H9 (cell line): ENCODE data around the gene PTPRK. TPM values are rescaled to one million over a fixed set of nuclear protein-coding genes. Genes with fewer than 3 reads are reported as not detected.

Experiments
- DNase-seq: peaks from one replicate; pipeline ENCODE4 v3.0.0-alpha.2; 2017
- H2AFZ ChIP-seq: one replicate; pipeline ENCODE4 v1.6.1; 2013; ENCODE audit warnings: mild to moderate bottlenecking, low read length, control low read depth, moderate library complexity
- H2AK5ac ChIP-seq: 2 replicates; pipeline ENCODE4 v1.6.1; 2013; ENCODE audit warnings: low read length, control low read depth, mixed read lengths; ENCODE audit not compliant: insufficient read length
- H2BK120ac ChIP-seq: one replicate; pipeline ENCODE4 v1.6.1; 2013; ENCODE audit warnings: low read depth, mild to moderate bottlenecking, low read length, control low read depth, inconsistent platforms; ENCODE audit not compliant: poor library complexity, severe bottlenecking
- H2BK12ac ChIP-seq: 2 replicates; pipeline ENCODE4 v1.6.1; 2013; ENCODE audit warnings: low read length, control low read depth, mixed read lengths, low read depth; ENCODE audit not compliant: insufficient read length
- H2BK15ac ChIP-seq: 2 replicates; pipeline ENCODE4 v1.6.1; 2013; ENCODE audit warnings: low read depth, low read length, control low read depth
- H2BK20ac ChIP-seq: one replicate; pipeline ENCODE4 v1.6.1; 2013; ENCODE audit warnings: low read depth, mild to moderate bottlenecking, low read length, control low read depth, inconsistent platforms; ENCODE audit not compliant: poor library complexity, severe bottlenecking
- H2BK5ac ChIP-seq: 2 replicates; pipeline ENCODE4 v1.6.1; 2013; ENCODE audit warnings: low read length, control low read depth, mixed read lengths; ENCODE audit not compliant: insufficient read length
- H3K14ac ChIP-seq: 2 replicates; pipeline ENCODE4 v1.6.1; 2013; ENCODE audit warnings: low read length, control low read depth; ENCODE audit not compliant: insufficient read depth
- H3K18ac ChIP-seq: 2 replicates; pipeline ENCODE4 v1.6.1; 2013; ENCODE audit warnings: low read depth, mild to moderate bottlenecking, mixed read lengths, low read length, control low read depth; ENCODE audit not compliant: insufficient read length
- H3K23ac ChIP-seq: 2 replicates; pipeline ENCODE4 v1.6.1; 2013; ENCODE audit warnings: low read length, control low read depth, mixed read lengths, low read depth; ENCODE audit not compliant: insufficient read length
- H3K23me2 ChIP-seq: 2 replicates; pipeline ENCODE4 v1.6.1; 2013; ENCODE audit warnings: low read depth, mild to moderate bottlenecking, mixed read lengths, low read length, control low read depth; ENCODE audit not compliant: insufficient read length, poor library complexity, severe bottlenecking
- H3K27ac ChIP-seq: 2 replicates; pipeline ENCODE4 v1.5.1; 2013; ENCODE audit warnings: low read length, control low read depth, mixed read lengths, low read depth; ENCODE audit not compliant: insufficient read length
- H3K27me3 ChIP-seq: 2 replicates; pipeline ENCODE4 v1.6.1; 2013; ENCODE audit warnings: low read length, control low read depth, inconsistent platforms; ENCODE audit not compliant: insufficient read depth
- H3K4ac ChIP-seq: 2 replicates; pipeline ENCODE4 v1.6.1; 2013; ENCODE audit warnings: low read depth, mild to moderate bottlenecking, control low read depth, inconsistent platforms, low read length, moderate library complexity
- H3K4me1 ChIP-seq: 2 replicates; pipeline ENCODE4 v1.6.1; 2013; ENCODE audit warnings: low read length, control low read depth, inconsistent platforms; ENCODE audit not compliant: insufficient read depth
- H3K4me2 ChIP-seq: 2 replicates; pipeline ENCODE4 v1.6.1; 2013; ENCODE audit warnings: low read length, control low read depth, mixed read lengths; ENCODE audit not compliant: insufficient read length, insufficient read depth
- H3K56ac ChIP-seq: 2 replicates; pipeline ENCODE4 v1.6.1; 2013; ENCODE audit warnings: low read depth, mild to moderate bottlenecking, mixed read lengths, low read length, control low read depth; ENCODE audit not compliant: insufficient read length
- H3K79me1 ChIP-seq: 2 replicates; pipeline ENCODE4 v1.6.1; 2013; ENCODE audit warnings: low read depth, mild to moderate bottlenecking, moderate library complexity, low read length, control low read depth, inconsistent platforms; ENCODE audit not compliant: insufficient read depth, poor library complexity, severe bottlenecking
- H3K79me2 ChIP-seq: 2 replicates; pipeline ENCODE4 v1.6.1; 2013; ENCODE audit warnings: low read length, control low read depth, inconsistent platforms; ENCODE audit not compliant: insufficient read depth
- H3K9ac ChIP-seq: 2 replicates; pipeline ENCODE4 v1.6.1; 2013; ENCODE audit warnings: low read length, control low read depth, mixed read lengths; ENCODE audit not compliant: insufficient read length; ENCODE audit errors: extremely low read depth
- H3K9me3 ChIP-seq: one replicate; pipeline ENCODE4 v1.6.1; 2013; ENCODE audit warnings: low read depth, low read length, inconsistent platforms; ENCODE audit not compliant: control insufficient read depth
- H3T11ph ChIP-seq: one replicate; pipeline ENCODE4 v1.6.1; 2013; ENCODE audit warnings: mild to moderate bottlenecking, low read length, control low read depth, inconsistent platforms
- H4K20me1 ChIP-seq: one replicate; pipeline ENCODE4 v1.6.1; 2013; ENCODE audit not compliant: control insufficient read depth, insufficient read length, insufficient read depth
- H4K5ac ChIP-seq: 2 replicates; pipeline ENCODE4 v1.6.1; 2013; ENCODE audit warnings: low read depth, mild to moderate bottlenecking, mixed read lengths, low read length, control low read depth; ENCODE audit not compliant: insufficient read length
- H4K8ac ChIP-seq: replicated peaks from 2 replicates; pipeline ENCODE4 v1.6.1; 2013; ENCODE audit warnings: low read length, control low read depth, mixed read lengths, low read depth; ENCODE audit not compliant: insufficient read length
- H4K91ac ChIP-seq: 2 replicates; pipeline ENCODE4 v1.6.1; 2013; ENCODE audit warnings: low read depth, mild to moderate bottlenecking, moderate library complexity, mixed read lengths, low read length, control low read depth; ENCODE audit not compliant: insufficient read length
- H3K27ac Mint-ChIP-seq, 3 experiments: 2 replicates in 2 of 3; 3 replicates in 1 of 3; pipeline ENCODE4 v1.8.0; 2020 to 2021; ENCODE audit warnings: mixed read lengths in 3 of 3, mild to moderate bottlenecking in 1 of 3, moderate library complexity in 1 of 3
- H3K27me3 Mint-ChIP-seq: 2 replicates; pipeline ENCODE4 v1.8.0; 2021; ENCODE audit warnings: low read depth, mild to moderate bottlenecking, moderate library complexity, mixed read lengths
- H3K36me3 Mint-ChIP-seq, 3 experiments: 2 replicates in 2 of 3; 3 replicates in 1 of 3; pipeline ENCODE4 v1.8.0; 2020 to 2021; ENCODE audit warnings: low read depth in 3 of 3, mixed read lengths in 3 of 3; ENCODE audit not compliant: insufficient read depth in 1 of 3
- H3K4me1 Mint-ChIP-seq, 2 experiments: 2 replicates each; pipeline ENCODE4 v1.8.0; 2020; ENCODE audit warnings: mixed read lengths in 2 of 2
- H3K4me3 Mint-ChIP-seq, 2 experiments: 2 replicates in 1 of 2; 3 replicates in 1 of 2; pipeline ENCODE4 v1.8.0; 2020 to 2021; ENCODE audit warnings: mild to moderate bottlenecking in 2 of 2, mixed read lengths in 2 of 2, moderate library complexity in 1 of 2
- H3K9me3 Mint-ChIP-seq, 2 experiments: 2 replicates in 1 of 2; 3 replicates in 1 of 2; pipeline ENCODE4 v1.8.0; 2020; ENCODE audit warnings: mild to moderate bottlenecking in 2 of 2, mixed read lengths in 2 of 2, moderate library complexity in 1 of 2
- CTCF ChIP-seq: fragments of 200-600 bp; sonication (generic); conservative IDR thresholded peaks from 3 replicates; pipeline ENCODE4 v1.8.0; 2021; ENCODE audit warnings: antibody characterized with exemption, mild to moderate bottlenecking
- total RNA-seq: library from RNA; stranded (reverse); gene quantifications from 2 replicates; pipeline ENCODE4 v1.2.1, GENCODE V29; 2021

The PTPRK gene
- total RNA-seq, 1 experiment from 2014 or later, result 47.9 TPM

GRCh38 chr6:128208078-128208477 lies 312.3 kb downstream of the PTPRK start:
- H3K4me2 ChIP-seq, result no peak overlapping the region

More at GRCh38 chr6:128208078-128208477, 312.3 kb downstream of the PTPRK start:
- no peak overlapping the region for H3K4ac ChIP-seq
- no peaks in the 10 kb centered on the region for H4K20me1 ChIP-seq
- Mint-ChIP-seq H3K27ac (no peak overlapping the region; a peak in 1 of 7 replicates), H3K4me1 (peaks cover 9 to 23% of the 10 kb centered on the region in 2 experiments), H3K9me3 (no peaks in the 10 kb centered on the region), H3K4me3 (no peak overlapping the region), H3K27me3 (no peaks in the 10 kb centered on the region), H3K36me3 (peaks cover 2 to 4% (median 4%) of the 10 kb centered on the region in 3 experiments; a peak in 2 of 7 replicates)
- no peak for TF ChIP-seq CTCF
- no peaks in the 10 kb centered on the region for H3K79me2 ChIP-seq
- H3K9me3 ChIP-seq, result no peaks in the 10 kb centered on the region
- H2BK15ac ChIP-seq, result no peak overlapping the region
- H3K56ac ChIP-seq, result no peak overlapping the region
- DNase-seq, result no peak
- H3K79me1 ChIP-seq, result no peaks in the 10 kb centered on the region
- H3K23me2 ChIP-seq, result no peaks in the 10 kb centered on the region
- no peak overlapping the region for H2BK120ac ChIP-seq
- no peak overlapping the region for H4K8ac ChIP-seq
- H3K18ac ChIP-seq, result no peak overlapping the region
- H2BK12ac ChIP-seq, result no peak overlapping the region
- no peak overlapping the region for H3T11ph ChIP-seq
- no peaks in the 10 kb centered on the region for H3K27me3 ChIP-seq
- no peak overlapping the region for H3K27ac ChIP-seq
- no peak overlapping the region for H3K14ac ChIP-seq
- no peak overlapping the region for H3K9ac ChIP-seq
- no peak overlapping the region for H4K91ac ChIP-seq
- no peaks in the 10 kb centered on the region for H3K4me1 ChIP-seq
- no peak overlapping the region for H2BK5ac ChIP-seq
- no peak overlapping the region for H3K23ac ChIP-seq
- H2AK5ac ChIP-seq, result no peak overlapping the region
- no peak overlapping the region for H2BK20ac ChIP-seq
- no peak overlapping the region for H4K5ac ChIP-seq
- H2AFZ ChIP-seq, result no peak overlapping the region
